SU-DHL-6 (cell line): Measurements from ENCODE around the gene SNTG2.

ENCODE experiments used
- H2AFZ ChIP-seq: fragments of 200-600 bp; sonication (generic); 2 replicates; pipeline ENCODE4 v1.6.1; 2014; ENCODE audit warnings: low read depth, mild to moderate bottlenecking, moderate library complexity, mixed read lengths, antibody characterized with exemption, low read length; ENCODE audit not compliant: severe bottlenecking
- H3F3A ChIP-seq: fragments of 200-600 bp; shearing (Covaris generic); 2 replicates; pipeline ENCODE4 v1.6.0; 2016; ENCODE audit warnings: antibody characterized with exemption, mild to moderate bottlenecking; ENCODE audit not compliant: insufficient read depth
- H3K27ac ChIP-seq: fragments of 200-600 bp; sonication (generic); 2 replicates; pipeline ENCODE4 v1.5.1; 2016; ENCODE audit warnings: low read depth, mild to moderate bottlenecking, low read length, moderate library complexity, mixed read lengths
- H3K27me3 ChIP-seq: fragments of 200-600 bp; sonication (generic), shearing (Covaris generic); 2 replicates; pipeline ENCODE4 v1.6.0; 2014; ENCODE audit warnings: mild to moderate bottlenecking, low read length
- H3K36me3 ChIP-seq: fragments of 200-600 bp; sonication (generic); 2 replicates; pipeline ENCODE4 v1.6.1; 2014; ENCODE audit warnings: mild to moderate bottlenecking, low read length, mixed read lengths
- H3K4me2 ChIP-seq: fragments of 300-600, 200-600 bp; shearing (Covaris generic), sonication (generic); 2 replicates; pipeline ENCODE4 v1.6.0; 2014; ENCODE audit warnings: low read length, low read depth, mild to moderate bottlenecking; ENCODE audit not compliant: poor library complexity, severe bottlenecking
- H3K4me3 ChIP-seq: fragments of 200-600 bp; sonication (generic); 2 replicates; pipeline ENCODE4 v1.5.1; 2014; ENCODE audit warnings: antibody characterized with exemption, low read length, mild to moderate bottlenecking, mixed read lengths; ENCODE audit not compliant: insufficient read depth, poor library complexity, severe bottlenecking
- H3K79me2 ChIP-seq: fragments of 200-600 bp; sonication (generic); 2 replicates; pipeline ENCODE4 v1.6.1; 2014; ENCODE audit warnings: mild to moderate bottlenecking, low read length, moderate library complexity; ENCODE audit not compliant: insufficient read depth
- H3K9ac ChIP-seq: fragments of 200-600 bp; sonication (generic); 2 replicates; pipeline ENCODE4 v1.7.0; 2014; ENCODE audit warnings: mild to moderate bottlenecking, low read length
- H3K9me2 ChIP-seq: fragments of 200-600 bp; sonication (generic); replicated peaks from 2 replicates; pipeline ENCODE4 v1.6.1; 2014; ENCODE audit warnings: low read length; ENCODE audit not compliant: insufficient read depth
- H3K9me3 ChIP-seq: fragments of 200-600 bp; sonication (generic); 2 replicates; pipeline ENCODE4 v1.6.1; 2014; ENCODE audit warnings: low read length, mixed read lengths; ENCODE audit not compliant: insufficient read depth
- H4K20me1 ChIP-seq: fragments of 200-600 bp; sonication (generic); 2 replicates; pipeline ENCODE4 v1.6.1; 2014; ENCODE audit warnings: low read depth, mild to moderate bottlenecking, antibody characterized with exemption, low read length, moderate library complexity, mixed read lengths
- EZH2phosphoT487 ChIP-seq: fragments of 200-600 bp; sonication (generic), shearing (Covaris generic); conservative IDR thresholded peaks from 2 replicates; pipeline ENCODE4 v1.6.1; 2018; ENCODE audit warnings: mild to moderate bottlenecking, antibody characterized with exemption, low read length, moderate library complexity, mixed read lengths
- TF ChIP-seq, protein P1 (sequence below): fragments of 200-600 bp; sonication (generic); IDR thresholded peaks from one replicate; pipeline ENCODE4 v1.5.1; 2017; ENCODE audit warnings: antibody characterized with exemption, mild to moderate bottlenecking, low read length, moderate library complexity; ENCODE audit not compliant: insufficient read depth, poor library complexity, severe bottlenecking

SNTG2 gene

DNA sequence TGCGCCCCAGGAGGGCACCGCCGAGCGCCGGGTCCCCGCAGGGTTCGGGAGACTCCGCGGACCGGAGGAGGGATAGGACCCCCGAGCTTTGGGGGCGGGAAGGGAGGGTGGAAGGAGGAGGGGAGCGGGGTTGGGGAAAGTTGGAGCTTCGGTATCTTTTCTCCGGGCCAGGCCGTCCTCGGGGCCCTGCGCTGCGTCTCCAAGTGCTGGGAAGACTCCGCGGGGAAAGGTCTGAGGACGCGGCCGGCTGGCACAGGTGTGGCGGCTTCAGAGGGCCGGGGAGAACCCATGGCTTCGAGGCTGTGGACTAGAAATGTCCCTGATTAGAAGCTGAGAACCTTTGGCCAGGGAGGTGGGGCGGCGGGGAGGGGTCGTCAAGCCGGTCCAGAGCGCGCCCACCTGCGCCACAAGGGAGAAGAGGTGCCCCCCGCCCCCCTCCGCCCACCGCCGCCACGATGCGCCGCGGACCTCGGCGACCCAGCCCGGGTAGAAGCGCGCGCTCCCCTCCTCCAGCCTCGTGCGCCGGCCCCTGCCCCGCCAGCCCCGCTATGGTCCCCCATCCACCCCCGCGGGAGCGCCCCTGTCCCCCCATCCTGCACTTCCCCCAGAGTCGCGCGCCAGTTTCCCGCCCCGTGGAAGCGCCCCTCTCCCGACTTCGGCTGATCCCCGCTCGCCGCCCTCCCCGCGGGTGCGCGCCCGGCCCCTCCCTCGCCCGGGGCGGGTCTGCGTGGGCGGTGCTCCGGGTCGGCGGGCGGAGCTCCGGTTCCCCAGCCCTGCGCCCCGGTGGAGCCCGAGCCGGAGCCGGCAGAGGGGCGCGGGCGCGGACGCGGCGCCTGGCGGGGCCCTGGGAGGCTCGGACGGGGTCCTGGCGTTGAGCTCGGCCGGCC is at the start of gene SNTG2:
Gene SNTG2 (plus strand): TSS at position 770 of the 887 bp plus-strand sequence. CDS start 148 bp downstream, outside the sequence.
- no peak within 1 kb of the TSS for H3K27ac ChIP-seq
- no peaks in the 10 kb centered on the region for H3K27me3 ChIP-seq
- H3K79me2 ChIP-seq: no peaks in the 10 kb centered on the region
- no peaks in the 10 kb centered on the region for H3K9me3 ChIP-seq
- H3K4me2 ChIP-seq: no peak within 1 kb of the TSS
- H3K4me3 ChIP-seq: no peak within 1 kb of the TSS
- H3F3A ChIP-seq: no peaks in the 10 kb centered on the region
- no peaks in the 10 kb centered on the region for H3K9me2 ChIP-seq
- no peak for TF ChIP-seq EZH2phosphoT487
- TF ChIP-seq, protein P1, sequence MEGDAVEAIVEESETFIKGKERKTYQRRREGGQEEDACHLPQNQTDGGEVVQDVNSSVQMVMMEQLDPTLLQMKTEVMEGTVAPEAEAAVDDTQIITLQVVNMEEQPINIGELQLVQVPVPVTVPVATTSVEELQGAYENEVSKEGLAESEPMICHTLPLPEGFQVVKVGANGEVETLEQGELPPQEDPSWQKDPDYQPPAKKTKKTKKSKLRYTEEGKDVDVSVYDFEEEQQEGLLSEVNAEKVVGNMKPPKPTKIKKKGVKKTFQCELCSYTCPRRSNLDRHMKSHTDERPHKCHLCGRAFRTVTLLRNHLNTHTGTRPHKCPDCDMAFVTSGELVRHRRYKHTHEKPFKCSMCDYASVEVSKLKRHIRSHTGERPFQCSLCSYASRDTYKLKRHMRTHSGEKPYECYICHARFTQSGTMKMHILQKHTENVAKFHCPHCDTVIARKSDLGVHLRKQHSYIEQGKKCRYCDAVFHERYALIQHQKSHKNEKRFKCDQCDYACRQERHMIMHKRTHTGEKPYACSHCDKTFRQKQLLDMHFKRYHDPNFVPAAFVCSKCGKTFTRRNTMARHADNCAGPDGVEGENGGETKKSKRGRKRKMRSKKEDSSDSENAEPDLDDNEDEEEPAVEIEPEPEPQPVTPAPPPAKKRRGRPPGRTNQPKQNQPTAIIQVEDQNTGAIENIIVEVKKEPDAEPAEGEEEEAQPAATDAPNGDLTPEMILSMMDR: no peak
- no peak within 1 kb of the TSS for H3K9ac ChIP-seq
- no peaks in the 10 kb centered on the region for H3K36me3 ChIP-seq
- H4K20me1 ChIP-seq: no peaks in the 10 kb centered on the region
- H2AFZ ChIP-seq: no peak within 1 kb of the TSS

DNA sequence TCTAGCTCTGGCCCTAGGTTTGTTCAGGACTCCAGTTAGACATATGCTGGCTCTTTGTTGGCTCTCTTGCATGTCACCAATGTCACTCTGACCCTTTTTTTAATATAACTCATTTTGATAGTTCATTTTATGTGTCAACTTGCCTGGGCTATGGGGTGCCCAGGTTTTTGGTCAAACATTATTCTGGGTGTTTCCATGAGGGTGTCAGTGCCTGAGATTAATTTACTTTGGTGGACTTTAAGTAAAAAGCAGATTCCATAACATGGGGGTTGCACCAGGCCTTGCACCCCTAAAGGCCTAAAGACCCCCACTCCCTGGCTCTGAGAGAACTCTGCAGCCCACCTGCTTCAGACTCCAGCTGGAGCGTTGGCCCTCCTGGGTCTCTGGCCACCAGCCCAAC is 48.1 kb upstream of the SNTG2 start:
- no peak overlapping the region for H3K4me2 ChIP-seq
- no peaks in the 10 kb centered on the region for H3K79me2 ChIP-seq
- no peaks in the 10 kb centered on the region for H3K9me3 ChIP-seq
- no peak for TF ChIP-seq EZH2phosphoT487
- TF ChIP-seq, protein P1: no peak
- no peaks in the 10 kb centered on the region for H3F3A ChIP-seq
- H2AFZ ChIP-seq: no peak overlapping the region
- H3K36me3 ChIP-seq: no peaks in the 10 kb centered on the region
- no peak overlapping the region for H3K27ac ChIP-seq
- no peaks in the 10 kb centered on the region for H3K27me3 ChIP-seq
- no peaks in the 10 kb centered on the region for H4K20me1 ChIP-seq
- H3K9ac ChIP-seq: no peak overlapping the region
- H3K9me2 ChIP-seq: no peaks in the 10 kb centered on the region
- H3K4me3 ChIP-seq: no peak overlapping the region

DNA sequence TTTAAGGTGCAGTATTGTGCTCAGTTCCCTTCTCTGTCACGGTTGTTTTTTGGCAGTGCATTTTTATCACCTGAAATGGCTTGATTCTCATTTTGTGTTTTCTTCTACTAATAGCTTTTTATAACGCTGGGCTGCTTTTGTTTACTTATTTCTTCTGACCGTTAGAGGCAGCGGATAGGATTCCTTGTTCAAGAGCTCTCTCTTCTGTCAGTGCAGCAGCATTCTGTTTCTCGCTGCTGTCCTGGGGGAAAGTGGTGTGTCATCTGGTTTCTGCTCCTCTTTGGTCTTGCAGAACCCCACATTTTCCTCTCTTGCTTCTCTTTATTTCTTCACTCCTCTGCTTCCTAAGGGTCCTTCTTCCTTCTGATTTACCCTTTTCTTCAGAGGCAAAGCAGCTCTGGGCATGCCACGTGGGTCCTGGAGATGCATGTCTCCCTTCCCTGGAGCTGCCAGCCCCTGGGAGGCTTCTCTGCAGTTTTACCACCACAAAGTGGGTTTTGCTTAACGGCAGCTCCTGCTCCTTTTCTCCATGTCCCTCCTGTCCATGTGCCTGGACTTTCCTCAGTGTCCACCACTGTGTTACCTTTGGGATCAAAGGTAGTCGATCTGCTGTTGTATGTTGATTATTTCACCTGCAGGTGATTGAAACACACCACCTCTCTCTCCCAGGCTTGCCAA is 47.3 kb upstream of the SNTG2 start:
- H3K4me3 ChIP-seq: no peak overlapping the region
- H3K9ac ChIP-seq: no peak overlapping the region
- no peaks in the 10 kb centered on the region for H3K36me3 ChIP-seq
- no peaks in the 10 kb centered on the region for H4K20me1 ChIP-seq
- H3K9me2 ChIP-seq: no peaks in the 10 kb centered on the region
- TF ChIP-seq, protein P1: no peak
- no peak for TF ChIP-seq EZH2phosphoT487
- H3K27ac ChIP-seq: no peak overlapping the region
- H3K9me3 ChIP-seq: peaks cover 2% of the 10 kb centered on the region; the same call in 1 of the 2 replicates
- no peak overlapping the region for H3K4me2 ChIP-seq
- no peaks in the 10 kb centered on the region for H3F3A ChIP-seq
- no peaks in the 10 kb centered on the region for H3K79me2 ChIP-seq
- H3K27me3 ChIP-seq: no peaks in the 10 kb centered on the region
- H2AFZ ChIP-seq: no peak overlapping the region
